SK-N-SH (cell line): ENCODE data around the gene ZNF414.

Experiments
- RAD21 ChIP-seq: IDR thresholded peaks from 2 replicates; pipeline ENCODE4 v1.6.1; 2012; ENCODE audit warnings: mild to moderate bottlenecking, low read length
- RXRA ChIP-seq: IDR thresholded peaks from 2 replicates; pipeline ENCODE4 v1.4.0; 2012; ENCODE audit warnings: low read depth, mild to moderate bottlenecking, borderline replicate concordance
- YY1 ChIP-seq: IDR thresholded peaks from 2 replicates; pipeline ENCODE4 v1.4.0; 2012; ENCODE audit warnings: low read depth, mild to moderate bottlenecking
- TF ChIP-seq, protein P1 (sequence below): IDR thresholded peaks from 2 replicates; pipeline ENCODE4 v1.4.0; 2012; ENCODE audit warnings: low read depth

DNA sequence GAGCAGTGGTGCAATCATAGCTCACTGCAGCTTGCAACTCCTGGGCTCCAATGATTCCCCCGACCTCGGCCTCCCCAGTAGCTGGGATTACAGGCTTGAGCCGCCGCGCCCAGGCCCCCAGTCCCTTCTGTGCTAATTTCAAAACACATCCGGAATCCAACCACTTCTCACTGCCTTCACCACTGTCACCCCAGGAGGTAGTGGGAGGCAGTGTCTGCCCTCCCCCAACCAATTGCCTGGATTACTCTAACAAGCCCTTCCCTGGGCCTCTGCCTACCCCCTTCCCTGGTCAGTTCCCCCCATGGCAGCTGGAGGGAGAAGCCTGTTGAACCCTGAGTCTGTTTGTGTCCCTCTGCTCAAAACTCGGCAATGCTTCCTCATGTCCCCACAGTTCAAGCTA, 13.8 kb downstream of the ZNF414 start:
- no peak for TF ChIP-seq RXRA
- TF ChIP-seq YY1, result no peak
- TF ChIP-seq, protein P1, sequence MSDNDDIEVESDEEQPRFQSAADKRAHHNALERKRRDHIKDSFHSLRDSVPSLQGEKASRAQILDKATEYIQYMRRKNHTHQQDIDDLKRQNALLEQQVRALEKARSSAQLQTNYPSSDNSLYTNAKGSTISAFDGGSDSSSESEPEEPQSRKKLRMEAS, result no peak
- no peak for TF ChIP-seq RAD21
